ENCODE data around the gene APMAP.

DNA sequence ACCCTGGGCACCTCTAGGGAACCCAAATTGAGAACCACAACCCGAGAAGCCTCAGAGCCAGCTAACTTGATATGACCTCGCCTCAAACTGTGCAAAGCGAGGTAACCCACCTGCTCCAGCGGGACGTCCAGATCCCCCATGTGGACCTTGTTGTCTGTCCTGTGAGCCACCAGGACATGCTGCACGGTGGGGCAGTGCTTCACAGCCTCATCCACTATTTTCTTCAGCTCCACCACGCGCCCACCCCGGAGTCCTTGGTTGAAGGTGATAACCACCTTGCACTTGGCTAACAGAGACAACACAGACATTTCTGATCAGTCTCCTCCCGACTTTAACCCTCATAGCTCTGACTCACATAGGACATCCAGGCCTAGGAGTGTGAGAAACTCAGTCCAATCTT, 30.8 kb upstream of the APMAP start:
- TF ChIP-seq CTCF (IDR thresholded peaks at IDR 0.05; ENCODE audit: low read depth, low read length, missing input control) (no peak), NR2F2 (IDR thresholded peaks at IDR 0.05) (no peak), SP1 (IDR thresholded peaks at IDR 0.05) (no peak), JUND (IDR thresholded peaks at IDR 0.05) (no peak), FOXA1 (IDR thresholded peaks at IDR 0.05) (no peak), TAF1 (conservative IDR thresholded peaks at IDR 0.05) (no peak), RAD21 (IDR thresholded peaks at IDR 0.05) (no peak), YY1 (IDR thresholded peaks at IDR 0.05) (no peak), HNF4A (conservative IDR thresholded peaks at IDR 0.05) (no peak), EGR1 (IDR thresholded peaks at IDR 0.05; ENCODE audit: low read depth in 2 of 2) (no peak), ATF3 (IDR thresholded peaks at IDR 0.05) (no peak), GABPA (IDR thresholded peaks at IDR 0.05 in 1 of 2, conservative IDR thresholded peaks at IDR 0.05 in 1 of 2) (no peak)
- TF ChIP-seq, protein P1, sequence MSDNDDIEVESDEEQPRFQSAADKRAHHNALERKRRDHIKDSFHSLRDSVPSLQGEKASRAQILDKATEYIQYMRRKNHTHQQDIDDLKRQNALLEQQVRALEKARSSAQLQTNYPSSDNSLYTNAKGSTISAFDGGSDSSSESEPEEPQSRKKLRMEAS (IDR thresholded peaks at IDR 0.05) = no peak
- TF ChIP-seq, protein P2, sequence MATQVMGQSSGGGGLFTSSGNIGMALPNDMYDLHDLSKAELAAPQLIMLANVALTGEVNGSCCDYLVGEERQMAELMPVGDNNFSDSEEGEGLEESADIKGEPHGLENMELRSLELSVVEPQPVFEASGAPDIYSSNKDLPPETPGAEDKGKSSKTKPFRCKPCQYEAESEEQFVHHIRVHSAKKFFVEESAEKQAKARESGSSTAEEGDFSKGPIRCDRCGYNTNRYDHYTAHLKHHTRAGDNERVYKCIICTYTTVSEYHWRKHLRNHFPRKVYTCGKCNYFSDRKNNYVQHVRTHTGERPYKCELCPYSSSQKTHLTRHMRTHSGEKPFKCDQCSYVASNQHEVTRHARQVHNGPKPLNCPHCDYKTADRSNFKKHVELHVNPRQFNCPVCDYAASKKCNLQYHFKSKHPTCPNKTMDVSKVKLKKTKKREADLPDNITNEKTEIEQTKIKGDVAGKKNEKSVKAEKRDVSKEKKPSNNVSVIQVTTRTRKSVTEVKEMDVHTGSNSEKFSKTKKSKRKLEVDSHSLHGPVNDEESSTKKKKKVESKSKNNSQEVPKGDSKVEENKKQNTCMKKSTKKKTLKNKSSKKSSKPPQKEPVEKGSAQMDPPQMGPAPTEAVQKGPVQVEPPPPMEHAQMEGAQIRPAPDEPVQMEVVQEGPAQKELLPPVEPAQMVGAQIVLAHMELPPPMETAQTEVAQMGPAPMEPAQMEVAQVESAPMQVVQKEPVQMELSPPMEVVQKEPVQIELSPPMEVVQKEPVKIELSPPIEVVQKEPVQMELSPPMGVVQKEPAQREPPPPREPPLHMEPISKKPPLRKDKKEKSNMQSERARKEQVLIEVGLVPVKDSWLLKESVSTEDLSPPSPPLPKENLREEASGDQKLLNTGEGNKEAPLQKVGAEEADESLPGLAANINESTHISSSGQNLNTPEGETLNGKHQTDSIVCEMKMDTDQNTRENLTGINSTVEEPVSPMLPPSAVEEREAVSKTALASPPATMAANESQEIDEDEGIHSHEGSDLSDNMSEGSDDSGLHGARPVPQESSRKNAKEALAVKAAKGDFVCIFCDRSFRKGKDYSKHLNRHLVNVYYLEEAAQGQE (IDR thresholded peaks at IDR 0.05) = no peak

All from liver (tissue), 3 donors.